ENCODE data around the gene ANKRD29. TPM values are rescaled to one million over a fixed set of nuclear protein-coding genes. Genes with fewer than 3 reads are reported as not detected.

Gene ANKRD29
- total and polyA plus RNA-seq, 10 of the 15 experiments (the other 5 are each of a cell fraction or from before 2014, with no cell fraction given): 0.53 to 9.2 (median 1.6) TPM

- peak overlapping the region; percentile 66 for H2AFZ ChIP-seq (ENCODE audit: control insufficient read depth, low read depth, low read length)
- FAIRE-seq (peak; percentile 76), ATAC-seq (peak; percentile 58), DNase-seq (ENCODE audit: low read depth, low spot score) (peak; percentile 65)
- H3K9me3 ChIP-seq (replicated peaks; ENCODE audit: control insufficient read depth, insufficient read depth, low read length): no peaks in the 10 kb centered on the region
- peak overlapping the region; percentile 62 for H3K27ac ChIP-seq (ENCODE audit: control insufficient read depth, insufficient read depth)
- peak overlapping the region; percentile 44 for H3K9ac ChIP-seq (ENCODE audit: control insufficient read depth, insufficient read depth, low read length)
- POLR2A ChIA-PET: interaction anchor here (0.6 to 2.5 kb wide), 7 partner anchors 10 to 1789 kb away, joined by 3 to 33 read pairs (median 4); partner anchors contain the start of gene NPC1
- no peaks in the 10 kb centered on the region for H3K79me2 ChIP-seq (ENCODE audit: control insufficient read depth, insufficient read depth, low read length)
- CTCF ChIA-PET: interaction anchor here (0.6 to 2.5 kb wide), 6 partner anchors 11 to 130 kb away, joined by 3 to 22 read pairs (median 10); no protein-coding TSS in a partner anchor
- BruUV-seq (replicated peaks): no TSS peak
- H3K4me2 ChIP-seq (ENCODE audit: control insufficient read depth, insufficient read depth): peak overlapping the region; percentile 21
- SMC1A ChIA-PET (ENCODE audit: uncharacterized antibody, unreplicated experiment): interaction anchor here (0.6 to 3.2 kb wide), 11 partner anchors 9 to 163 kb away, joined by 3 to 28 read pairs (median 6); partner anchors contain the start of gene NPC1
- RAD21 ChIA-PET (ENCODE audit: unreplicated experiment): interaction anchor here (0.6 to 3.2 kb wide), 9 partner anchors 10 to 212 kb away, joined by 3 to 22 read pairs (median 7); partner anchors contain the start of gene NPC1
- peaks cover 0 to 5% of the 10 kb centered on the region in 2 experiments; a peak in 2 of 4 replicates for H3K27me3 ChIP-seq (replicated peaks in 1 of 2; ENCODE audit: control insufficient read depth in 2 of 2, insufficient read depth in 2 of 2, low read length in 1 of 2)
- in situ Hi-C loops (cut with MboI): no loop called here
- no peaks in the 10 kb centered on the region for H4K20me1 ChIP-seq (ENCODE audit: control insufficient read depth, insufficient read depth)
- WGBS (ENCODE audit: insufficient coverage, insufficient replicate concordance, low lambda C conversion rate, missing lambda C conversion rate): 0% methylated on average over 4 of the region's 4 CpGs
- H3K4me3 ChIP-seq: peak overlapping the region; percentile 42; the same call in 1 of the 2 replicates
- peaks cover 17% of the 10 kb centered on the region for H3K4me1 ChIP-seq (ENCODE audit: control insufficient read depth, insufficient read depth, low read length)
- H3K36me3 ChIP-seq (ENCODE audit: control insufficient read depth in 2 of 2, insufficient read depth in 2 of 2, low read length in 1 of 2): no peaks in the 10 kb centered on the region
- intact Hi-C loops (cut with micrococcal nuclease; ENCODE audit: unreplicated experiment): loop anchor here (2.0 kb wide), 1 partner anchor 31 kb away; the partner anchor contains the start of gene NPC1
- TF ChIP-seq RAD51 (IDR thresholded peaks at IDR 0.05): no peak
- no peak for TF ChIP-seq CEBPZ (IDR thresholded peaks at IDR 0.05; ENCODE audit: low read depth, low read length)
- TF ChIP-seq GATAD2B (conservative IDR thresholded peaks at IDR 0.05; ENCODE audit: low read depth): no peak
- no peak for TF ChIP-seq REST (IDR thresholded peaks at IDR 0.05; ENCODE audit: low read depth, low read length)
- TF ChIP-seq ATF7 (IDR thresholded peaks at IDR 0.05; ENCODE audit: low read depth): peak; percentile 99
- no peak for TF ChIP-seq PBX3 (IDR thresholded peaks at IDR 0.05; ENCODE audit: insufficient replicate concordance, low read depth, low read length)
- peak; percentile 61 for TF ChIP-seq MEF2B (IDR thresholded peaks at IDR 0.05; ENCODE audit: partially characterized antibody, poor library complexity, severe bottlenecking)
- TF ChIP-seq CBFB (IDR thresholded peaks at IDR 0.05; ENCODE audit: low read depth): no peak
- no peak for TF ChIP-seq BACH1 (IDR thresholded peaks at IDR 0.05; ENCODE audit: borderline replicate concordance)
- TF ChIP-seq NFYB (IDR thresholded peaks at IDR 0.05; ENCODE audit: insufficient read depth, low read depth, low read length): no peak
Observed at GRCh38 chr18:23617412-23618014, 45.2 kb downstream of the ANKRD29 start.
